GM21526 (cell line): ENCODE results near the gene EIF4G3.

Experiments used
- ATAC-seq: cut with Tn5 transposase; IDR thresholded peaks from one replicate; pipeline ENCODE4 v1.9.1; 2021; ENCODE audit warnings: moderate library complexity; ENCODE audit not compliant: unreplicated experiment, low FRiP score

EIF4G3 gene

DNA sequence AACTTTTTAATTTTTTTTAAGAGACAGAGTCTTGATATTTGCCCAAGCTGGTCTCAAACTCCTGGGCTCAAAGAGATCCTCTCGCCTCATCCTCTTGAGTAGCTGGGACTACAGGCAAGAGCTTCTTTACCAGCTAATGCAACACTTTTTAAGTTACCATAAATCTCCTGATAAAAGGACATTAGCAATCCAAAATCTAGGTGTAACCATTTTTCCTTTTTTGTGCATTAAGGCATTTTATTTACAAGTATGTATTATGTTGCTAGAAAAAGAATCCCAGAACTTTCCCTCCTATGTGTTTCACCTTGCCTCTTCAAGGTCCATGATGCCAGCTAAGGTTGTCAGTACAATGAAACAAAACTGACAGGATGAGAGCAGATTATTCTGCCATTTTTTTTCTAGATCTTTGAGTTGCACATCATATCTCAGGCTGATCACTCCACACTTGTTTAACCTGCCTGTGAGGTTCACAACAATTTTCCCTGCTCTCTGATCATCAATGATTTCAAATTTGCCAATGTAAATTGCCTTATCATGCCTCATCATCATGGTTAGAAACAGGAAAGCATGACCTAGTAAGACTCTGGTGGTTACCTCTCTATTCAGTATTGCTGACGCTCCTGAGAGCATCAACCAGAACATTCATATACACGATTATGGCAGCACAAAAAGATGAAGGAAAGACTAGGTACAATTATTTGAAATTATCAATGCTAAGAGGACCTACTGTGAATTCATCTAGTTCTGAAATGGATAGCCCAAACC lies 173.2 kb downstream of the EIF4G3 start:
- no peak for ATAC-seq

DNA sequence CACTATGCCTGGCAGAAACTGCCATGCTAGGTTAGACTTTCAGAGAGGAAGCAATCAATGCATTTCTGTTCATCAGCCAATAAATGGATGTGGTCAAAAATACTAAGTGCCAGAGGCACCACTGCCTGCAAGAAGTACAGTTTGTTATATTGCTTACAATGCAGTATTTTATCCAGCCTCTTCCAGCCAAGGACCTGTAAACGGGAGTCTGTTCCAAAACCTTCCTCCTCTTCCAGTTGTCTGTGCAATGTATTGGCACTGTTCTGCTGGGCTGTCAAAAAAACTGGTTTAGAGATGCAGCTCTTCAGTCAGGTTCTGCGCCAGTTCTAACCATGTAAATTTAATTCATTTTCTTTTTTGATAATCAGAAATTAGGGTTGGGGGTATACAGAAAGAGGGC lies 175.7 kb downstream of the EIF4G3 start:
- ATAC-seq: no peak

DNA sequence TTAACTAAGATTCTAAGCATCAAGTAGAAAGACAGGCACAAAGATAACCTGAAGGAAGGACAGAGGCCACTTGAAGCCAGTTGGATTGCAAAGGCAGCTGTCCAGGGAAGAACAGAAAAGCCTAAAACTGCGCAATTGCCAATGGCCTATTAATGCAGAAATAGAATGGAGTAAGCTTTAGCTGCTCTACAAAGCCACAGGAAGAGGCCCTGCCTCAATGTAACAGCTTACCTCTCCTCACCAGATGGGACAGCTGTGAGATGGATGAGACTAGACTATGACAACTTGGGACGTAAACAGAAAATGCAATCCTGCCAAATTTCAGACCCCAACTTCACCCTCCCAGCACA lies 176.5 kb downstream of the EIF4G3 start:
- ATAC-seq: no peak

DNA sequence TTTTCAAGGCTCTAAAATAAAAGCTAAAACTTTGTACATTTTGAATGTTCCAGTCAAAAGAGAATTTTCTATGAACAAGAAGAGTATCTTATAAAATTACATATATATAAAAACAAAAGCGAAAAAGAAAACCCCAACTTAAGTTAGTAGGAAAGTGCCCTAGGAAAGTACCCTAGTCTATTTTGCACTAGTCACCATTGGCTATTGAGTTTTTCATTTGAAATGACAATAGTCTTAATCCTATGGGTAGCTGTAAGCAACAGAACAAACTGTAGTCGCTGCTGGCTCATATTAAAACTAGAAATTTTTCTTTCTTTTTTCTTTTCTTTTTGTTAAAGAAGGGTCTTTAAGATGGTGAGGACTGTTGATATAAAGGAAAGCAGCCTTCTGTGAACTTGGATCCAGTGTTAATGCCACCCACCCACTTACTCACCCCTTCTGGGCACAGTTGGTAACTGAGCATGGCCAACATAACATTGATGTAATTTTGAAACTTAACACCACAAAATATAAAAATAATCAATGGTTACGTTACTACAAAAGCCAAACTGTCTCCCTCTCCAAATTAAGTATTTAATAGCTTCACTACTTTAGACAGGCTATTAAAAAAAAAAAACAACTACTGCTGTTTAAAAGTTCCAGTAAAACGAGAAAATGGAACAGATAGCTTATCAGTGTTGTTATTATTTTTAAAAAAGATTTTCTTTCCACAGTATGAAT lies 177.0 kb downstream of the EIF4G3 start:
- ATAC-seq: no peak

DNA sequence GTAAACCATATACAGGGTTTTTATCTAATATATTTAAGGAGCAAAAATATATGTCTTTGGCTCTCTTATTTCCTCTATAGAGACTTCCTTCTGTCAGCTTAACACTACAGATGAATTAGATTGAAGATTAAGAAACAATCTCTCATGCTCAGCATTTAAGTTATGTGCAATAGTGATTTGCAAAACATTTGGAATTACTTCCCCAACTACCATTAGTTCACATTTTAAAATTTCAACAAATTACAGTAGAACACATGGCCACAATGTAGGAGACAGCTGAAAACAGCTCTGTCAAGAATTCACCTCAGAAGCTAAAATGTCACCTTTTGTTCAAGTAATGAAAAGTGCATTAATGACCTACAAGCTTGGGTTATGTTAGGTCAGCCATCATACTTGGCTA lies 177.9 kb downstream of the EIF4G3 start:
- ATAC-seq: no peak

DNA sequence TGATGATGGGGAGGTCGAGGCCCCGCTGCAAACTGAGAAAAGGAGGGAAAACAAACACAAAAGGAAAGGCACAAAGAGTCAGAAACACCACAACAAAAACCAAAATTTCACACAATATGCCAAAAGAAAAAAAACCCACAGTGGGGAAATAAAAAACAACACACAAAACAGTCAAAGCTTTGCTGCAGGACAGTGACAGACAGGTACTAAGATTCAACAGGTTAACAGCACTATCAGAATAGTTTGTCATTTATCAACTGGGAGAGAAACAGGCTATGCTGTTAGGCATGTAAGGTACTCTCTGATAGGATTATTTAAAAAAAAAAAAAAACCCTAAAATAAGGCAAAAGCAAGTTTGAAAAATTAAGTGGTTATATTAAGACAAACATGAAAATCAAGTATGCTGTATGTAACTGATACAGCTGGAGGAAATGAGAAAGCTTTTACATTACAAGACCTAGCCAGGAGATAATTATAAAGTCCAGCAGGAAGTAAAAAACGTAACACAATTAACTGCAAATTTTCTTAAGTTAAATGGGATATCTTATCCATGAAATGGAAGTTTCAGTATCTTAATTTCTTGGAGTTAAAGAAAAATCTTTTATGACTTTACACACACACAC lies 179.0 kb downstream of the EIF4G3 start:
- ATAC-seq: no peak

DNA sequence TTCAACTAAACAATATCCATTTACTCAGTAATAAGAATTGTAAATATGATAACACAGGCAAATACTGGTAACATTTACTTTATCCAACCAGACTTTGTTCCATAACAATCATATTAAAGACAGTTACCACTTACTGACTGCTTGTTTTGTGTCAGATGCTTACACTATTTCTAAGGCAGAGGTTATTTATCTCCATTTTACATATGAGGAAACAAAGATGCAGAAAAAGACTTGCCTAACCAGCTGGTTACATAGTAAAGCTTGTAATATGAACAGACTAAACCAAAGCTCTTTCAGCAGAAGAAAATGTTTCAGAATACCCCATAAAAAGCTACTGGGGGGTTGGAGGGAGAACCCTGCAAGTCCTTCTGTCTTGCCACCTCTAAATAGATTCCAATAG lies 180.1 kb downstream of the EIF4G3 start:
- no peak for ATAC-seq

DNA sequence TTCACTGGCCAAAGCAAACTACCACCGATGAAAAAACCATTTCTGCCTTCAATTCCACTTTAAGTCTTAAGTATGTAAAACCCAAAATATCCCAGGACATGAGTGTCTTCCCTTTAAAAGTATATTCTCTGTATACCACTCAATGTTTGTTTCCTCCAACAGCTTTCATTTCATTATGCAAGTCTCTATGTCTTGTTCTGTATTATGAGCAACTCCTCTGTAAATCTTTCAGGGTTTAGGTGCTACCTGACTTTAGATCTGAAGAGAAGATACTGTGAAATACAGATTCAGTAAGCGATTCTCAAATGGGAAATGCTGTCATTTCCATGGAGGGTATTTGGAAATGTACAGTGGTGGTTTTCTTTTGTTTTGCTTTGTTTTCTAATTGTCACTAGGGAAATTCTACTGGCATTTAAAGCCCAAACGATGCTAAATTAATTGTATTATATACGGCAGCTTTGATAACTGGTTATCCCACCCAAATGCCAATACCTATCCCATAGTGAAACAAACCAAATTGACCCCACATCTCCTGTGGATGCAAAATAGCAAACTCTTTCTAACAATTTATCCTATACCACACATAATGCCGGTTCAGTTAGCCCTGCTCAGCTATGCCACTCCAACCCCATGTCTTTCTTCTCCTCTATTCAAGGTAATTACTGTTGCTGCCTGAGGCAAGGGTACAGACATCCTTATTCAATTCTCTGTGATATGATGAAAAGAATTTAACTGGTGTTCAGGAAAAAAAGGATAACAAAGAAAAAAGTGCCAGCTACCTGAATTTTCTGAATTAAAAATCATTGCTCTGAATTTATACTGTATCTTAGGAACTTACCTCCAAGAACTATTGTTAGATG lies 182.8 kb downstream of the EIF4G3 start:
- ATAC-seq: no peak

DNA sequence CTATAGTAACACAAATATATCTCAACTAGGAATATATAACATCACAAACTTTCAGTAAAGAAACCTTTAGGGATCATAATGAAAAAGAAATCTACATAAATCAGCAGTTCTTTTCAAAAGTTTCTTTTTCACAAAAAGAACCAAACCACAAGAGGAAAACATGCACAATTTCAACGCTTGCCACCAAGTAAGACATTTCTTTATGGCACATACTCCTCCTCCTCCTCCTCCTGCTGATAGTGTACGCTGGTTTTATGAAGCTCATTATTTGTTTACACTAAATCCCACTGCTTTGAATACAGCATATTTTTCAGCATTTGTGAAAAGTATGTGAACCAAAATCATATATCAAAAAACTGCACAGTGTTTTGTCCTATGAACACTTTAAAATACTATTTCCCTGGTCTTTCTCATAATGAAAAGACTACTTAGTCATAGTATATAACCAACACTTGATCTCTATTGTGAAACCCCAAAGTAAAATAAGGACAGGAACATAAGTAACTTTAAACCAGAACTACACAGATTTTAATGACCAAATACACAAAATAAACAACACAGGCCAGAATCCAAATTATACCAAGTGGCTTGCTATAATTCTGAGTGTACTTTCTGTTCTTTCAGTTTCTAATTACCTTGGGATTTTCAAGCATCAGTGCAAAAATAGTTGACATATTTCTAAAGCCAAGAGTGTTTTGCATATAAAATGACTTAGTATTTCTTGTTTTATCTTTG lies 184.2 kb downstream of the EIF4G3 start:
- ATAC-seq: no peak

DNA sequence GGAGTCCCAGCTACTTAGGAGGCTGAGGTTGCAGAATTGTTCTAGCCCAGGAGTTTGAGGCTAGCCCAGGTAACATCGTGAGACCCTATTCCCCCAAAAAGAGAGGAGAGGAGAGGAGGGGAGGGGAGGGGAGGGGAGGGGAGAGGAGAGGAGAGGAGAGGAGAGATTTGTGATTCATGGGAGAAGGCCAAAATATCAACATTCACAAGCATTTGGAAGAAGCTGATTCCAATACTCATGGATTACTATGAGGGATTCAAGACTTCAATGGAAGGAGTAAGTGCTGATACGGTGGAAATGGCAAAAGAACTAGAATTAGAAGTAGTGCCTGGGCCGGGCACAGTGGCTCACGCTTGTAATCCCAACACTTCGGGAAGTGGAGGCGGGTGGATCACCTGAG lies 187.8 kb downstream of the EIF4G3 start:
- ATAC-seq: no peak

DNA sequence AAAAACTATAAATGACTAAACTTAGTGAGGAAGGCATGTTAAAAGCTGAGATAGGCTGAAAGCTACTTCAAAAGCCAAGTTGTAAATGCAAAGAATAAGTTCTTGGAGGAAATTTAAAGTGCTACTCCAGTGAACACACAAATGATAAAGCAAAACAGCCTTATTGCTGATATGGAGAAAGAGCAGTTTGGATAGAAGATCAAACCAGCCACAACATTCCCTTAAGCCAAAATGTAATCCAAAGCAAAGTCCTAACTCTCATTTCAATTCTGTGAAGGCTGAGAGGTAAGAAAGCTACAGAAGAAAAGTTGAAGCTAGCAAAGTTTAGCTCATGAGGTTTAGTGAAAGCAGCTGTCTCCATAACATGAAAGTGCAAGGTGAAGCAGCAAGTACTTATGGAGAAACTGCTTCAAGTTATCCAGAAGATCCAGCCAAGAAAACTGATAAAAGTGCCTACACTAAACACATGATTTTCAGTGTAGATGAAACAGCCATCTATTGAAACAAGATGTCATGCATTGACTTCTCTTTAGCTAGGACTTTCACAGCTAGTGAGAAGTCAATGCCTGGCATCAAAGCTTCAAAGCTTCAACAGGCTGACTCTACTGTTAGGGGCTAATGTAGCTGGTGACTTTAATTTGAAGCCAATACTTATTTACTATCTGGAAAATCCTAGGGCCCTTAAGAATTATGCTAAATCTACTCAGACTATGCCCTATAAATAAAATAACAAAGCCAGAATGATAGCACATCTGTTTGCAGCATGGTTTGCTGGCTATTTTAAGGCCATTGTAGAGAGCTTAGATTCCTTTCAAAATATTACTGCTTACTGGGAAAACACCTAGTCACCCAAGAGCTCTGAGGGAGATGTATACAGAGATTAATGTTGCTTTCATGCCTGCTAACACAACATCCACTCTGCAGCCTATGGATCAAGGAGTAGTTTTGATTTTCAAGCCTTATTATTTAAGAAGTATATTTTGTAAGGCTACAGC lies 188.6 kb downstream of the EIF4G3 start:
- no peak for ATAC-seq

DNA sequence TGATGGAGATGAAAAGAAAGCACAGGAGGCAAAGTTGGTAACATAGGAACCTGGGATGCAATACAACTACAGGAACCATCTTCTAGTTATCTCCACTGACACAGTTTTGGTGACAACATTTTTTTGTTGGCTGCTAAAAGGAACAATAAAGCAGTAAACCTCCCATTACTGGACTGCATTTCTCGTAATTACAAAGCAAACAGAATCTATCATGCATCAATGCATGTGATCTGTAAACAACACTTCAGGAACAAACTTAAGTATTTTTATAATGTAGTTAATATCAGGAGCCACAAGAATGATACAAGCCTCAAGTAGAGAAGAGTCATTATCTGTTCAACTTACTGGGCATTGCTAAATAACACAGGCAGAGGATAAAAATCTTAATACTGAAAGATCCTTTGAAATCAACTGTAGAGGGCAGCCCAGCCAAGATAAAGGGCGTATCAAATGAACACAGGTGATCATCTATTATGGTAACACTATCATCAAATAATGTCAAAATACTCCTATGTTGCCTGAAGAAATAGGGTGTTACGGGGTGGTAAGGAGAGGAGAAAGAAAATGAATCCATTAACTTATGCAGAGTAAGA lies 193.3 kb downstream of the EIF4G3 start:
- no peak for ATAC-seq

DNA sequence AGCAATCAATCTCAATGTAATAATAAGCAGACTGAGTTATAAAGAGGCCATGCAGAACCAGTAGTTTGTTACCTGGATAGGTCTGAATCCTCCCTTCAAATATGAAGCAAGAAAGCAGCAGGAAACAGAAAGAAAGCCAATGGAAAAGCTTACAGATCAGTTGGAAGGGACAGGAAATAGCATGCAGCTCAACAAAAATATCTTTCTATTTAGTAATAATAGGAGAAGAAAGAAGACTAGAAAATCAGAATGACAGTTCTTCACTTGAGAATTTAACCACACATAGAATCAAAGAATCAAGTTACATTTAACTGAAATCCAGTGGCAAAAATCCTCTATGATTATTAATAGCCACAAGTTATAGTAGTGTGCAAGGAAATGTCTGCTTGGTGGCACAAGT lies 194.4 kb downstream of the EIF4G3 start:
- ATAC-seq: no peak

DNA sequence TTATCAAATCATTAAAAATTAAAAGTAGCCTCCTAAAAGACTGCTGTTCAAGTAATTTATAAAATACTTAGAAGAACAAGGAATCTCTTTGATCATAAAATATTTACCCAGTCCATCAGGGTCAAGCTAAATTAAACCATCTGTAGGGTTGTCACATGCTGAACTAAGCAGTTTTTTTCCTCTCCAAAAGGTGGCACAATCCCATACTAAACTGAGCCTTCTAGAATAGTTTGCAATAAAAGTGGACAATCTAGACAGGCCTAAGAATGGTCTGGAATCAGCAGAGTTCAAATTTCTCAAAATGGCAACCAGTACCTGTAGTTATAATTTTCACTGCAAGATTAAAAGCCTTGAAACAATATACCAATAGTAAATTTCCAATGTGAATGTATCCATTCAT lies 194.8 kb downstream of the EIF4G3 start:
- no peak for ATAC-seq

DNA sequence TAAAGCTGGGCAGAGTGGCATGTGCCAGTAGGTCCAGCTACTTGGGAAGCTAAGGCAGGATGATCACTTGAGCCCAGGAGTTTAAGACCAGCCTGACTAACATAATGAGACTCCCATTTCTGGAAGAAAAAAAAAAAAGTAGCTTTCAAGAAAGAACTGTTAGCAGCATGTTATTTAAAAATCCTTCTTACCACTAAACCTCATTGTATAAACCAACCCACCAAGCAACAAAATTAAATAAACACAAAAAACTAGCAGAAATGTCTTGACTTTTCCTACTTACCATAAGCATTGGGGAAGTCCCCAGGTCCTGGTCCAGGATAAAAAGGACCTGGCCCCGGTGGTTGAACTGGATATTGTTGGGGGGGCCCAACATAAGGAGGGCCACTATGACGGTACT lies 196.6 kb downstream of the EIF4G3 start:
- ATAC-seq: no peak

DNA sequence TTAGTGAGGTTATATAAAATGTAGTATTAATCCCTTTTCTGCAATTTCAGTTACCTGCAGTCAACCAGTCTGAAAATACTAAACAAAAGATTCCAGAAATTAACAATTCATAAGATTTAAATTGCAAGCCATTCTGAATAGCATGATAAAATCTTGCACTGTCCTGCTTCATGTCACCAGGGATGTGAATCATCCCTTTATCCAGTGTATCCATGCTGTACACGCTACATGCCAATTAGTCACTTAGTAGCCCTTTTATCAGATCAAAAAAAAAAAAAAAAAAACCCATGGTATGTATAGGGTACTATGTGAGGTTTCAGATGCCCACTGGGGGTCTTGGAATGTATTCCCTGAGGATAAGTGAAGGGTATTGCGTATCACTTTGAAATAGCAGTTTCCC lies 198.3 kb downstream of the EIF4G3 start:
- no peak for ATAC-seq

DNA sequence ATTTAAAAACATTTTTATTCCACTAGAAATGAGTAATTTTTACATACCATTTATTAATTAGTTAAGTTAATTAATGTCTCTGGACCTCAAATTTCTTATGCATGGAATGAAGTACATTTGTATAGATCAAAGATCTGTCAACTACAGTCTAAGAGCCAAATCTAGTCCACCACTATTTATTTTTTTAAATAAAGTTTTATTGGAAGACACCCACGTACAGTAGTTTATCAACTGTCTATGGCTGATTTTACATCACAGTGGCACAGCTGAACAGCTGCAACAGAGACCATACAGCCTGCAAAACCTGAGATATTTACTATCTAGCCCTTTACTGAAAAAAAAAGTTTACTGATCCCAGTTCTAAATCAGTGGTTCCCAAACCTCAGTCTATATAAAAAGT lies 201.0 kb downstream of the EIF4G3 start:
- no peak for ATAC-seq

DNA sequence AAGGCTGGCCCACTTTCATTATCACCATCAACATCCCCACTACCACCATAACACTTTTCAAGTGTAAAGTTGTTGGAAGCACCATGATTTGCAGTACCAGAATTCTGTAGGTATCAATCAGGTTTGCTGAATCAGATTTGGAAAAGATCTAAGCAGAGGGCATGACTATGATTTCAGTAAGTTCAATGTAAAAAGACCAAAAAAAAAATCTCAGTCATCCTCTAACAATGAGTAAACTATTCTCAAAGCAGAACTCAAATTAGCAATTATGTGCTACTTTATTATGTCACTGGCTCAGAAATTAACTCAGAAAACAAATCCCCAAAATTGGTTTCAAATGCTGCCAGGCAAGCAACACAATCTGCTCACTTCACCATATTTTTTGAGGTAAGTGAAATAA lies 201.7 kb downstream of the EIF4G3 start:
- ATAC-seq: no peak

DNA sequence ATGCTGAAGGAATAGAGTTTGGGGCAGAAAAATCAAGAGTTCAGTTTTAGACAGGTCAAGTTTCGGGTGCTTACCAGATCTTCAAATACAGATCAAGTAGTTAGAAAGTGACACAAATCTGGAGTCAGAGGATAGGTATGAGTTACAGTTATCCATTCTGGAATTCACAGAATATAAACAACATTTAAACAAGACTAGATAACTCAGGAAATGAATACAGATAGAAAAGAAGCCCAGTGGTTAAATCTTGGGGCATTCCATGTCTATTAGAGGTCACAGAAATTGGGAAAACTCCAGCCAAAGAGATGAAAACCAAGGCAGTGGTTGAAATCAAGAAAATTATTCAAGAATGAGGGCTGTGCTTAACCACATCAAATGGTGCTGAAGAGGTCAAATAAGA lies 202.6 kb downstream of the EIF4G3 start:
- no peak for ATAC-seq
